HepG2 (cell line): ENCODE measurements around the gene NINL. TPM values are rescaled to one million over a fixed set of nuclear protein-coding genes. Genes with fewer than 3 reads are reported as not detected.

Source experiments
- CREB1 ChIP-seq, 2 experiments: fragments of 450-650 bp in 1 of 2; IDR thresholded peaks; 2 replicates each; pipeline ENCODE4 v1.6.1; 2016 to 2017; ENCODE audit warnings: control low read depth in 1 of 2, mild to moderate bottlenecking in 1 of 2, missing compliant biosample characterization in 1 of 2, missing genetic modification characterization in 1 of 2
- FIP1L1 ChIP-seq: fragments of 200-400 bp; formaldehyde crosslinking; IDR thresholded peaks from 2 replicates; pipeline ENCODE4 v1.6.1; 2018; ENCODE audit warnings: low read depth, mild to moderate bottlenecking, low read length, moderate library complexity, borderline replicate concordance; ENCODE audit not compliant: insufficient read depth
- HES4 ChIP-seq: sonication (generic); formaldehyde crosslinking; IDR thresholded peaks from 2 replicates; pipeline ENCODE4 v1.9.0; 2021; ENCODE audit warnings: mild to moderate bottlenecking, missing genetic modification reagents, borderline replicate concordance
- HOXA5 ChIP-seq: sonication (generic); formaldehyde crosslinking; IDR thresholded peaks from 2 replicates; pipeline ENCODE4 v1.4.0; 2020; ENCODE audit warnings: missing genetic modification reagents
- SKIL ChIP-seq: sonication (generic); formaldehyde crosslinking; IDR thresholded peaks from 2 replicates; pipeline ENCODE4 v1.8.0; 2022; ENCODE audit warnings: missing genetic modification reagents, mild to moderate bottlenecking, moderate library complexity, borderline replicate concordance
- SNAPC4 ChIP-seq: sonication (generic); formaldehyde crosslinking; IDR thresholded peaks from 2 replicates; pipeline ENCODE4 v1.4.0; 2020; ENCODE audit warnings: mild to moderate bottlenecking, missing genetic modification reagents
- STAT5B ChIP-seq: sonication (generic); formaldehyde crosslinking; IDR thresholded peaks from 2 replicates; pipeline ENCODE4 v1.4.0; 2020; ENCODE audit warnings: missing genetic modification reagents
- TCF7 ChIP-seq: sonication (generic); IDR thresholded peaks from 2 replicates; pipeline ENCODE4 v1.6.1; 2016; ENCODE audit warnings: antibody characterized with exemption, low read depth
- THAP11 ChIP-seq: IDR thresholded peaks from 2 replicates; pipeline ENCODE4 v1.6.1; 2016; ENCODE audit warnings: missing biosample characterization, missing genetic modification reagents
- ZBTB34 ChIP-seq: sonication (generic); formaldehyde crosslinking; IDR thresholded peaks from 2 replicates; pipeline ENCODE4 v1.8.0; 2022; ENCODE audit warnings: mild to moderate bottlenecking, missing genetic modification reagents
- ZFP91 ChIP-seq: sonication (generic); formaldehyde crosslinking; IDR thresholded peaks from 2 replicates; pipeline ENCODE4 v1.9.0; 2022; ENCODE audit warnings: missing genetic modification reagents, mild to moderate bottlenecking, borderline replicate concordance
- ZNF513 ChIP-seq: sonication (generic); formaldehyde crosslinking; conservative IDR thresholded peaks from 2 replicates; pipeline ENCODE4 v1.5.0; 2020; ENCODE audit warnings: missing genetic modification reagents
- ZNF747 ChIP-seq: sonication (generic); formaldehyde crosslinking; IDR thresholded peaks from 2 replicates; pipeline ENCODE4 v1.8.1; 2023; ENCODE audit warnings: missing genetic modification reagents, mild to moderate bottlenecking, borderline replicate concordance
- ZNF784 ChIP-seq: sonication (generic); formaldehyde crosslinking; IDR thresholded peaks from 2 replicates; pipeline ENCODE4 v1.5.1; 2020; ENCODE audit warnings: missing genetic modification reagents, mild to moderate bottlenecking, borderline replicate concordance
- ZNF788 ChIP-seq: sonication (generic); formaldehyde crosslinking; IDR thresholded peaks from 2 replicates; pipeline ENCODE4 v1.5.0; 2020; ENCODE audit warnings: mild to moderate bottlenecking, missing genetic modification reagents, borderline replicate concordance
- ZNF878 ChIP-seq: sonication (generic); formaldehyde crosslinking; IDR thresholded peaks from 2 replicates; pipeline ENCODE4 v1.8.1; 2023; ENCODE audit warnings: mild to moderate bottlenecking, missing genetic modification reagents, moderate library complexity
- polyA plus RNA-seq, 8 experiments: library from polyadenylated mRNA; depleted of rRNA in 3 of 8; stranded (reverse) in 7 of 8; unstranded in 1 of 8; fragments of >200 nt; fragmentation: Illumina TruSeq in 4 of 8; extraction: Trizol in 4 of 8; gene quantifications; 2 replicates each; pipeline versions ENCODE4 v1.2.1 to v1.2.3, GENCODE V29; 2011 to 2016; ENCODE audit warnings: low read depth in 4 of 8, missing spikeins in 1 of 8, mixed read lengths in 1 of 8; ENCODE audit not compliant: insufficient read depth in 1 of 8
- total RNA-seq, 5 experiments: library from RNA; depleted of rRNA; stranded (reverse); fragments of >200 nt; fragmentation: Illumina TruSeq; extraction: Trizol; gene quantifications; 2 replicates each; pipeline ENCODE4 v1.2.3, GENCODE V29; 2016; ENCODE audit warnings: low read depth in 1 of 5

Gene NINL
- total and polyA plus RNA-seq, 2 of the 13 experiments (the other 11 are each of a cell fraction or from before 2014, with no cell fraction given): 32.3 to 34.3 TPM

- TF ChIP-seq ZNF513 (CRISPR knock-in tag) (no peak), SNAPC4 (CRISPR knock-in tag) (no peak), STAT5B (CRISPR knock-in tag) (no peak), HES4 (CRISPR knock-in tag) (no peak), THAP11 (CRISPR knock-in tag) (peak; percentile 72), SKIL (no peak), ZNF747 (CRISPR knock-in tag) (peak; percentile 41; the same call in 1 of the 2 replicates), FIP1L1 (no peak), ZFP91 (CRISPR knock-in tag) (no peak), ZNF784 (CRISPR knock-in tag) (no peak), ZNF878 (CRISPR knock-in tag) (peak; percentile 75; the same call in 1 of the 2 replicates), HOXA5 (CRISPR knock-in tag) (no peak; the same call in 1 of the 2 replicates), TCF7 (peak; percentile 73), ZBTB34 (CRISPR knock-in tag) (no peak), CREB1 (IDR thresholded peaks at IDR 0.05) (peak; percentile 82), CREB1 (CRISPR knock-in tag; IDR thresholded peaks at IDR 0.05) (peak; percentile 74; the same call in 1 of the 2 replicates), ZNF788 (CRISPR knock-in tag) (no peak)
These were observed 59.5 kb downstream of the NINL start (continued) for GRCh38 chr20:25525867-25526266.
